Pancreas (tissue), 10 donors: ENCODE results near the gene MAST2. TPM values are rescaled to one million over a fixed set of nuclear protein-coding genes. Genes with fewer than 3 reads are reported as not detected.

Experiments
- ATAC-seq, 4 donors: fragments of 200-7000 bp; cut with Tn5 transposase; one replicate each; pipeline versions ENCODE4 v1.8.0 to v1.9.1; 2020; ENCODE audit warnings: mild to moderate bottlenecking in 4 of 4, moderate library complexity in 4 of 4
- DNase-seq, 6 donors: peaks; one replicate each; pipeline ENCODE4 v3.0.0-alpha.2; 2020
- FAIRE-seq: peaks from 2 replicates; lab custom pipeline; 2012; peaks lifted over from hg19 to GRCh38; lab: Jason Lieb, UNC
- H3K27ac ChIP-seq, 4 donors: fragments of 200-600 bp; sonication (generic); 1 replicate in 3 of 4; 2 replicates in 1 of 4; pipeline versions ENCODE4 v1.5.0 to v1.8.0; 2020
- H3K27me3 ChIP-seq, 4 donors: fragments of 200-600 bp; one replicate each; pipeline ENCODE4 v1.8.0; 2021
- H3K36me3 ChIP-seq, 3 donors: fragments of 200-600 bp; sonication (generic) in 1 of 3; one replicate each; pipeline versions ENCODE4 v1.5.0 to v1.8.0; 2020 to 2021
- H3K4me1 ChIP-seq, 3 donors: fragments of 200-600 bp; one replicate each; pipeline ENCODE4 v1.8.0; 2021
- H3K4me3 ChIP-seq, 4 donors: fragments of 200-600 bp; sonication (generic) in 2 of 4; one replicate each; pipeline versions ENCODE4 v1.5.0 to v1.8.0; 2020 to 2021
- H3K9me3 ChIP-seq, 4 donors: fragments of 200-600 bp; one replicate each; pipeline ENCODE4 v1.8.0; 2021
- CTCF ChIP-seq, 4 donors: fragments of 200-600 bp; sonication (generic) in 3 of 4; IDR thresholded peaks; one replicate each; pipeline versions ENCODE4 v1.5.0 to v1.8.0; 2021; ENCODE audit warnings: antibody characterized with exemption in 4 of 4
- WGBS, 2 donors: extraction: QIAGEN DNeasy Blood & Tissue Kit; methylation state at CpG; one replicate each; pipeline ENCODE4 v1.1.7; 2013; 5-methylcytosine and 5-hydroxymethylcytosine counted together
- intact Hi-C, 3 donors: fragments of 100-400 bp; cut with DNase I; formaldehyde crosslinking; loops; one replicate each; pipeline versions ENCODE4 v1.11.1 to v1.14.2; 2022
- polyA plus RNA-seq, 2 donors: library from polyadenylated mRNA; stranded (reverse); fragments of 200-250 nt; gene quantifications; one replicate each; pipeline ENCODE4 v1.2.3, GENCODE V29; 2013
- total RNA-seq, 6 donors: library from RNA; stranded (reverse); fragmentation: NEBNext Ultra II Directional in 4 of 6; extraction: Animal tissue kit (Norgen Biotek cat#: 25700) in 4 of 6; gene quantifications; one replicate each; pipeline versions ENCODE4 v1.2.1 to v1.2.4, GENCODE V29; 2021 to 2023
- donor health status: healthy with polysubstance abuse.
- donor health status: DM: no; HTN: no; CAD: no; lungs with moderate emphysema.
- donor health status: DM: no; HTN: no; CAD: no.
- donor health status: control.
- donor health status: control.
- donor health status: Bipolar disorder and iron deficiency.
- donor health status: DM: yes; HTN: yes; CAD: no.
- donor health status: DM: no; HTN: no; CAD: no.
- donor health status: DM: no; HTN: no; CAD: no.
- donor health status: DM: yes; HTN: yes; CAD: no.

Gene MAST2
- total and polyA plus RNA-seq, 8 donors = 5.1 to 14.5 (median 7.7) TPM

- DNase-seq (no peak), ATAC-seq (no peak), FAIRE-seq (no peak)
- no peaks in the 10 kb centered on the region for H3K9me3 ChIP-seq
- intact Hi-C loops = no loop called here
- H3K4me1 ChIP-seq = peaks cover under 1 to 4% (median 4%) of the 10 kb centered on the region in 3 donors
- H3K27ac ChIP-seq = no peak overlapping the region
- H3K4me3 ChIP-seq = no peak overlapping the region
- no peaks in the 10 kb centered on the region for H3K36me3 ChIP-seq
- TF ChIP-seq CTCF (IDR thresholded peaks at IDR 0.05) = no peak
- no peaks in the 10 kb centered on the region for H3K27me3 ChIP-seq
Measured at GRCh38 chr1:45809761-45810160, 6.3 kb downstream of the MAST2 start.

- FAIRE-seq (no peak), ATAC-seq (no peak), DNase-seq (no peak)
- no peaks in the 10 kb centered on the region for H3K36me3 ChIP-seq
- H3K4me3 ChIP-seq = no peak overlapping the region
- no peak for TF ChIP-seq CTCF (IDR thresholded peaks at IDR 0.05)
- no peaks in the 10 kb centered on the region for H3K4me1 ChIP-seq
- no peaks in the 10 kb centered on the region for H3K9me3 ChIP-seq
- WGBS, 2 donors = 90 to 95% methylated on average over 2 of the region's 2 CpGs
- no peaks in the 10 kb centered on the region for H3K27me3 ChIP-seq
- intact Hi-C loops = no loop called here
- H3K27ac ChIP-seq = no peak overlapping the region
Measured at GRCh38 chr1:45814776-45815175, 11.4 kb downstream of the MAST2 start.

- ATAC-seq (no peak), DNase-seq (no peak), FAIRE-seq (no peak)
- no peak for TF ChIP-seq CTCF (IDR thresholded peaks at IDR 0.05)
- Histone ChIP-seq H3K27me3 (no peaks in the 10 kb centered on the region), H3K36me3 (no peaks in the 10 kb centered on the region), H3K4me3 (no peak overlapping the region), H3K27ac (no peak overlapping the region), H3K9me3 (no peaks in the 10 kb centered on the region), H3K4me1 (no peaks in the 10 kb centered on the region)
- WGBS, 2 donors = 65 to 85% methylated on average over 3 of the region's 3 CpGs
- intact Hi-C loops = no loop called here
Measured at GRCh38 chr1:45815667-45816458, 12.5 kb downstream of the MAST2 start.

- no peak overlapping the region for H3K27ac ChIP-seq
- no peak for TF ChIP-seq CTCF (IDR thresholded peaks at IDR 0.05)
Measured at GRCh38 chr1:45820173-45820572, 16.8 kb downstream of the MAST2 start.

GRCh38 chr1:45820788-45821187, 17.4 kb downstream of the MAST2 start:
- WGBS, 2 donors = 89 to 91% methylated on average over 3 of the region's 3 CpGs

More at GRCh38 chr1:45820173-45820572, 16.8 kb downstream of the MAST2 start:
- no peaks in the 10 kb centered on the region for H3K9me3 ChIP-seq
- no peak for ATAC-seq
- intact Hi-C loops = no loop called here
- H3K27me3 ChIP-seq = no peaks in the 10 kb centered on the region
- FAIRE-seq = no peak
- no peaks in the 10 kb centered on the region for H3K4me1 ChIP-seq
- peaks cover 0 to 6% (median 0%) of the 10 kb centered on the region in 3 donors for H3K36me3 ChIP-seq
- H3K4me3 ChIP-seq = no peak overlapping the region
- no peak for DNase-seq

More at GRCh38 chr1:45820788-45821187, 17.4 kb downstream of the MAST2 start:
- Histone ChIP-seq H3K27me3 (no peaks in the 10 kb centered on the region), H3K36me3 (peaks cover 0 to 8% (median 0%) of the 10 kb centered on the region in 3 donors), H3K4me1 (no peaks in the 10 kb centered on the region), H3K4me3 (no peak overlapping the region), H3K9me3 (no peaks in the 10 kb centered on the region), H3K27ac (no peak overlapping the region)
- ATAC-seq (no peak), DNase-seq (no peak), FAIRE-seq (no peak)
- TF ChIP-seq CTCF (IDR thresholded peaks at IDR 0.05) = no peak
- intact Hi-C loops = no loop called here
